RWPE2 (cell line): ENCODE measurements around the gene MYADML2.

Source experiments
- ATAC-seq: fragments of 200-7000 bp; cut with Tn5 transposase; 3 replicates; pipeline ENCODE4 v1.9.1; 2021; ENCODE audit warnings: low read depth
- DNase-seq: peaks from one replicate; pipeline ENCODE4 v3.0.0-alpha.2; 2020; ENCODE audit warnings: low spot score
- H3K27ac ChIP-seq: fragments of 450-650 bp; 2 replicates; pipeline ENCODE4 v1.5.1; 2017; ENCODE audit warnings: mild to moderate bottlenecking; ENCODE audit not compliant: poor library complexity, severe bottlenecking
- H3K27me3 ChIP-seq: fragments of 250-450 bp; sonication (Bioruptor Pico); 2 replicates; pipeline ENCODE4 v1.5.1; 2021; ENCODE audit warnings: mild to moderate bottlenecking, moderate library complexity; ENCODE audit not compliant: insufficient read depth, poor library complexity, severe bottlenecking
- H3K36me3 ChIP-seq: fragments of 250-450 bp; sonication (Bioruptor Pico); 2 replicates; pipeline ENCODE4 v1.5.1; 2020; ENCODE audit warnings: low read depth, mild to moderate bottlenecking, moderate library complexity
- H3K4me1 ChIP-seq: fragments of 250-450 bp; sonication (Bioruptor Pico); 2 replicates; pipeline ENCODE4 v1.5.1; 2021; ENCODE audit warnings: mild to moderate bottlenecking, moderate library complexity; ENCODE audit not compliant: insufficient read depth, poor library complexity, severe bottlenecking
- H3K4me3 ChIP-seq: fragments of 250-450 bp; sonication (Bioruptor Pico); 2 replicates; pipeline ENCODE4 v1.5.1; 2021; ENCODE audit warnings: mild to moderate bottlenecking, moderate library complexity; ENCODE audit not compliant: severe bottlenecking
- H3K9me3 ChIP-seq: fragments of 250-450 bp; sonication (Bioruptor Pico); 2 replicates; pipeline ENCODE4 v1.5.1; 2021; ENCODE audit warnings: mild to moderate bottlenecking, moderate library complexity; ENCODE audit not compliant: severe bottlenecking
- CTCF ChIP-seq: fragments of 450-650 bp; IDR thresholded peaks from one replicate; pipeline ENCODE4 v1.5.1; 2017; ENCODE audit warnings: mild to moderate bottlenecking, moderate library complexity; ENCODE audit not compliant: poor library complexity, severe bottlenecking

The MYADML2 gene

GRCh38 chr17:81942167-81942553 lies 4.9 kb downstream of the MYADML2 start:
- ATAC-seq = no peak

GRCh38 chr17:81941484-81942166 lies 5.4 kb downstream of the MYADML2 start:
- Histone ChIP-seq H3K27ac (no peak overlapping the region), H3K4me1 (no peaks in the 10 kb centered on the region), H3K36me3 (no peaks in the 10 kb centered on the region), H3K27me3 (no peaks in the 10 kb centered on the region), H3K4me3 (no peak overlapping the region), H3K9me3 (no peaks in the 10 kb centered on the region)
- DNase-seq = peak; percentile 69
- no peak for ATAC-seq
- no peak for TF ChIP-seq CTCF

More at GRCh38 chr17:81942167-81942553, 4.9 kb downstream of the MYADML2 start:
- TF ChIP-seq CTCF = no peak
- Histone ChIP-seq H3K9me3 (no peaks in the 10 kb centered on the region), H3K36me3 (no peaks in the 10 kb centered on the region), H3K27me3 (no peaks in the 10 kb centered on the region), H3K4me1 (no peaks in the 10 kb centered on the region), H3K4me3 (no peak overlapping the region), H3K27ac (no peak overlapping the region)
- DNase-seq = no peak

- H3K4me3 ChIP-seq = no peak overlapping the region
- DNase-seq = peak; percentile 70
- H3K9me3 ChIP-seq = no peaks in the 10 kb centered on the region
- H3K36me3 ChIP-seq = peaks cover 1% of the 10 kb centered on the region
- no peak overlapping the region for H3K27ac ChIP-seq
- no peak for TF ChIP-seq CTCF
- no peaks in the 10 kb centered on the region for H3K4me1 ChIP-seq
- ATAC-seq = no peak
- H3K27me3 ChIP-seq = no peaks in the 10 kb centered on the region
Measured at GRCh38 chr17:81940538-81941483, 6.2 kb downstream of the MYADML2 start.

- ATAC-seq (no peak), DNase-seq (no peak)
- no peaks in the 10 kb centered on the region for H3K27me3 ChIP-seq
- no peaks in the 10 kb centered on the region for H3K4me1 ChIP-seq
- H3K27ac ChIP-seq = no peak overlapping the region
- TF ChIP-seq CTCF = no peak
- no peak overlapping the region for H3K4me3 ChIP-seq
- H3K36me3 ChIP-seq = peaks cover 9% of the 10 kb centered on the region
- no peaks in the 10 kb centered on the region for H3K9me3 ChIP-seq
Measured at GRCh38 chr17:81939881-81940385, 7.1 kb downstream of the MYADML2 start.
